A549 (cell line): Measurements from ENCODE around the gene NOX3.

Experiments used
- BHLHE40 ChIP-seq: IDR thresholded peaks from 2 replicates; pipeline ENCODE4 v1.6.1; 2012; ENCODE audit warnings: low read depth, low read length, inconsistent platforms
- CTCF ChIP-seq: fragments of >200 bp; sonication (Bioruptor Twin); formaldehyde crosslinking; IDR thresholded peaks from 3 replicates; pipeline ENCODE4 v1.5.1; 2016
- JUNB ChIP-seq: fragments of >200 bp; sonication (Bioruptor Twin); formaldehyde crosslinking; IDR thresholded peaks from 2 replicates; pipeline ENCODE4 v1.6.1; 2016
- NFE2L2 ChIP-seq: fragments of 150-350 bp; conservative IDR thresholded peaks from 2 replicates; pipeline ENCODE4 v1.6.1; 2014; ENCODE audit warnings: low read length
- RCOR1 ChIP-seq: fragments of 150-350 bp; IDR thresholded peaks from 2 replicates; pipeline ENCODE4 v1.6.1; 2014; ENCODE audit warnings: antibody characterized with exemption, low read length, low read depth
- RFX5 ChIP-seq: fragments of 450-650 bp; IDR thresholded peaks from 2 replicates; pipeline ENCODE4 v1.7.1; 2014; ENCODE audit warnings: antibody characterized with exemption, mild to moderate bottlenecking, moderate library complexity
- RNF2 ChIP-seq: fragments of 200-600 bp; sonication (generic); IDR thresholded peaks from 2 replicates; pipeline ENCODE4 v1.6.1; 2016; ENCODE audit warnings: low read depth, mild to moderate bottlenecking, antibody characterized with exemption, moderate library complexity, borderline replicate concordance
- SMC3 ChIP-seq: fragments of >200 bp; sonication (Bioruptor Twin); formaldehyde crosslinking; IDR thresholded peaks from 3 replicates; pipeline ENCODE4 v1.6.1; 2018; ENCODE audit warnings: inconsistent platforms
- TFCP2L1 ChIP-seq: fragments of 250-450 bp; sonication (Bioruptor Pico); IDR thresholded peaks from 2 replicates; pipeline ENCODE4 v1.5.0; 2021; ENCODE audit warnings: mild to moderate bottlenecking
- TF ChIP-seq, protein P1 (sequence below): fragments of 200-600 bp; sonication (generic); IDR thresholded peaks from 2 replicates; pipeline ENCODE4 v1.6.1; 2016; ENCODE audit warnings: antibody characterized with exemption, mild to moderate bottlenecking, moderate library complexity

GRCh38 chr6:155434096-155434495 lies 21.5 kb downstream of the NOX3 start:
- no peak for TF ChIP-seq RNF2
- TF ChIP-seq TFCP2L1 = no peak
- no peak for TF ChIP-seq SMC3
- no peak for TF ChIP-seq BHLHE40
- TF ChIP-seq NFE2L2 = no peak
- TF ChIP-seq CTCF = no peak
- no peak for TF ChIP-seq JUNB
- no peak for TF ChIP-seq RCOR1
- TF ChIP-seq RFX5 = no peak
- TF ChIP-seq, protein P1, sequence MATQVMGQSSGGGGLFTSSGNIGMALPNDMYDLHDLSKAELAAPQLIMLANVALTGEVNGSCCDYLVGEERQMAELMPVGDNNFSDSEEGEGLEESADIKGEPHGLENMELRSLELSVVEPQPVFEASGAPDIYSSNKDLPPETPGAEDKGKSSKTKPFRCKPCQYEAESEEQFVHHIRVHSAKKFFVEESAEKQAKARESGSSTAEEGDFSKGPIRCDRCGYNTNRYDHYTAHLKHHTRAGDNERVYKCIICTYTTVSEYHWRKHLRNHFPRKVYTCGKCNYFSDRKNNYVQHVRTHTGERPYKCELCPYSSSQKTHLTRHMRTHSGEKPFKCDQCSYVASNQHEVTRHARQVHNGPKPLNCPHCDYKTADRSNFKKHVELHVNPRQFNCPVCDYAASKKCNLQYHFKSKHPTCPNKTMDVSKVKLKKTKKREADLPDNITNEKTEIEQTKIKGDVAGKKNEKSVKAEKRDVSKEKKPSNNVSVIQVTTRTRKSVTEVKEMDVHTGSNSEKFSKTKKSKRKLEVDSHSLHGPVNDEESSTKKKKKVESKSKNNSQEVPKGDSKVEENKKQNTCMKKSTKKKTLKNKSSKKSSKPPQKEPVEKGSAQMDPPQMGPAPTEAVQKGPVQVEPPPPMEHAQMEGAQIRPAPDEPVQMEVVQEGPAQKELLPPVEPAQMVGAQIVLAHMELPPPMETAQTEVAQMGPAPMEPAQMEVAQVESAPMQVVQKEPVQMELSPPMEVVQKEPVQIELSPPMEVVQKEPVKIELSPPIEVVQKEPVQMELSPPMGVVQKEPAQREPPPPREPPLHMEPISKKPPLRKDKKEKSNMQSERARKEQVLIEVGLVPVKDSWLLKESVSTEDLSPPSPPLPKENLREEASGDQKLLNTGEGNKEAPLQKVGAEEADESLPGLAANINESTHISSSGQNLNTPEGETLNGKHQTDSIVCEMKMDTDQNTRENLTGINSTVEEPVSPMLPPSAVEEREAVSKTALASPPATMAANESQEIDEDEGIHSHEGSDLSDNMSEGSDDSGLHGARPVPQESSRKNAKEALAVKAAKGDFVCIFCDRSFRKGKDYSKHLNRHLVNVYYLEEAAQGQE = no peak
